8988T (cell line): Measurements from ENCODE around the gene NAPG.
A peak's percentile ranks its signal among the peaks of the same experiment; 100 is the strongest.
"Not testable (repeated sequence)": the region's sequence is repeated elsewhere in the genome, so short reads cannot be mapped to it uniquely, and the experiment has no call there.

Experiments used
- DNase-seq: peaks from one replicate; pipeline ENCODE4 v3.0.0; 2011

Gene NAPG

GRCh38 chr18:10514601-10515000, 11.2 kb upstream of the NAPG start:
- no peak for DNase-seq

- no peak for DNase-seq
Observed at GRCh38 chr18:10515456-10515855, 10.4 kb upstream of the NAPG start.

GRCh38 chr18:10516078-10516477, 9.7 kb upstream of the NAPG start:
- DNase-seq = no peak

- DNase-seq = no peak
Observed at GRCh38 chr18:10518595-10519255, 7.1 kb upstream of the NAPG start.

- DNase-seq = no peak
Observed at GRCh38 chr18:10519366-10519765, 6.5 kb upstream of the NAPG start.

GRCh38 chr18:10519999-10520935, 5.6 kb upstream of the NAPG start:
- peak; percentile 53 for DNase-seq

GRCh38 chr18:10521566-10521965, 4.3 kb upstream of the NAPG start:
- DNase-seq = no peak

- DNase-seq = no peak
Observed at GRCh38 chr18:10522574-10522973, 3.3 kb upstream of the NAPG start.

GRCh38 chr18:10523544-10523943, 2.3 kb upstream of the NAPG start:
- no peak for DNase-seq

GRCh38 chr18:10524507-10525370, 1.1 kb upstream of the NAPG start:
- no peak for DNase-seq

- no peak for DNase-seq
Observed at GRCh38 chr18:10525371-10525691, 496 bp upstream of the NAPG start.

- DNase-seq = no peak
Observed at GRCh38 chr18:10526561-10526949, 728 bp downstream of the NAPG start.

GRCh38 chr18:10528439-10528838, 2.6 kb downstream of the NAPG start:
- no peak for DNase-seq

GRCh38 chr18:10530002-10530401, 4.2 kb downstream of the NAPG start:
- no peak for DNase-seq

- no peak for DNase-seq
Observed at GRCh38 chr18:10530852-10531251, 5.0 kb downstream of the NAPG start.

GRCh38 chr18:10533111-10533510, 7.3 kb downstream of the NAPG start:
- no peak for DNase-seq

- no peak for DNase-seq
Observed at GRCh38 chr18:10536280-10536679, 10.5 kb downstream of the NAPG start.

GRCh38 chr18:10537765-10538164, 11.9 kb downstream of the NAPG start:
- no peak for DNase-seq

- not testable (repeated sequence) for DNase-seq
Observed at GRCh38 chr18:10539124-10539523, 13.3 kb downstream of the NAPG start.

- DNase-seq = no peak
Observed at GRCh38 chr18:10543277-10543676, 17.4 kb downstream of the NAPG start.

GRCh38 chr18:10544093-10544748, 18.4 kb downstream of the NAPG start:
- no peak for DNase-seq

GRCh38 chr18:10546557-10547300, 20.9 kb downstream of the NAPG start:
- DNase-seq = no peak
